ENCODE results near the gene RNF121.

Gene RNF121

DNA sequence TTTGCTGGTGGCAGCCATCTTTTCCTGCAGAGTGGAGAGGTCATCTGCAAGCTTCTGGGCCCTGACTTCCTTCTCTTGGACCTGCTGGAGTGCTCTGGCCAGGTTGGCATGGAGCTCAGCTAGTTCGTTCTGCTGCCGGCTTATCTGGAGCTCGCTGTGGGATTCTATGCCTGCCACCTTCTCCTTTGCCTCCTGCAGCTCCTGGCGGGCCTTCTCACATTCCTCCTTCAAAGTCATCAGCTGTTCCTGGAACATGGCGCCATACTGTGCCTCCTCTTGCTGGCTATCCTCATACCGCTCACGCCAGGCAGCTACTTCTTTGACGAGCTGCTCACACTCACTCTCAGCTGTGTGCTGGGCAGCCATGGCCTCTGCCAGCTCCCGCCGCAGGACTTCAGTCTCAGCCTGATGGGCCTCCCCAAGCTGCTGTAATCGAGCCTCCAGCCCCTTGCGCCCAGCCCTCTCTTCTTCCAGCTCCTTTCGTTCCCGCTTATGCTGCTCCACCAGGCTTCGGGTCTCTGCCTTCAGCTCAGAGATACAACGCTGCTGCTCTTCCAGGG, 86.0 kb downstream of the RNF121 start:
- no peak for DNase-seq (ENCODE audit: low spot score)
- in situ Hi-C loops (cut with MboI; ENCODE audit: low pct_unique_long_range_greater_than_20kb, low sequenced_read_pairs, unreplicated experiment): no loop called here
- TF ChIP-seq CTCF (IDR thresholded peaks at IDR 0.05; ENCODE audit: extremely low read depth, insufficient read depth, missing control alignments): no peak

DNA sequence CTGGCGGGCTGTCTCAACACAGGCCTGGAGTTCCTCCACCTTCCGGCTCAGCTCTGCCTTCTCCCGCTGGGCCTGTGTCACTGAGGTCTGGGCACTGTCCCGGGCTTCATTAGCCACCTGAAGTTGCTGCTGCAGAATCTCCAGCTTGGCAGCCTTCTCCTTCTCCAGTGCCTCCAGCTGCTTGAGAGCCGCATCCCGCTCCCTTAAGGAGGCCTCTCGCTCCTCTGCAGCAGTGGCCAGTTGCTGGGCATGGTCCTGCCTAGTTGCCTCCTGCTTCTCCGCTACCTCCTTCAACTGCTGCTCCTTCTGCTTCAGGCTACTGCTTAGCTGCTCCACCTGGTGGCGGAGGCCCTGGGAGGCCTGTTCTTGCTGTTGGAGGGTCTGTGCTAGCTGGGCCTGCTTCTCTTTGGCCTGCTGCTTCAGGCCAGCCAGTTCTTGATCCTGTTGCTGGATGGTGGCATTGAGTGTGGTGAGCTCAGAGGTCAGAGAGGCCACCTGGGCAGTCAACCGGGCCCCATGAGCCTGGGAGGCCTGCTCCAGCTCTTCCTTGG, 86.7 kb downstream of the RNF121 start:
- no peak for DNase-seq (ENCODE audit: low spot score)
- peak; percentile 53 for TF ChIP-seq CTCF (IDR thresholded peaks at IDR 0.05; ENCODE audit: extremely low read depth, insufficient read depth, missing control alignments)
- in situ Hi-C loops (cut with MboI; ENCODE audit: low pct_unique_long_range_greater_than_20kb, low sequenced_read_pairs, unreplicated experiment): no loop called here

DNA sequence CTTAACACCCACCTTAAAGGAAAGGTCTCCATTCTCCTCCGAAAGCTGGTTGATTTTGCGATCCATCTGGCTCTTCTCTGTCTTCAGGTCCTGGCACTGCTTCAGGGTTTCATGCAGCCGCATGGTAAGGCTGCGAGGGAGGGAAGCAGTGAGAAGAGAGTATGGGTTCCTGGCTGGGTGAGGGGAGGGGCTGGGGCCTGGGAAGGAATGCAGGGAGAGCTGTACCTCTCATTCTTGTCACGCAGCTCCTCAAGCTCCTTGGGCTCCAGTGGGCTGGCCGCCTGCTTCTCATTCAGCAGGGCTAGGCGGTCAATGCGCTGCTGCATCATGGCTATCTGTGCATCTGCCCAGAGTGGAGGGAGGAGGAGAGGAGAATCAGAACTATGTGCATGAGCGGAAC, 89.3 kb downstream of the RNF121 start:
- DNase-seq (ENCODE audit: low spot score): no peak
- TF ChIP-seq CTCF (IDR thresholded peaks at IDR 0.05; ENCODE audit: extremely low read depth, insufficient read depth, missing control alignments): no peak
- in situ Hi-C loops (cut with MboI; ENCODE audit: low pct_unique_long_range_greater_than_20kb, low sequenced_read_pairs, unreplicated experiment): no loop called here

GRCh38 chr11:72023335-72023734, 94.5 kb downstream of the RNF121 start:
- no peak for DNase-seq (ENCODE audit: low spot score)
- in situ Hi-C loops (cut with MboI; ENCODE audit: low pct_unique_long_range_greater_than_20kb, low sequenced_read_pairs, unreplicated experiment): no loop called here
- TF ChIP-seq CTCF (IDR thresholded peaks at IDR 0.05; ENCODE audit: extremely low read depth, insufficient read depth, missing control alignments): no peak

- in situ Hi-C loops (cut with MboI; ENCODE audit: low pct_unique_long_range_greater_than_20kb, low sequenced_read_pairs, unreplicated experiment): no loop called here
- DNase-seq (ENCODE audit: low spot score): no peak
- no peak for TF ChIP-seq CTCF (IDR thresholded peaks at IDR 0.05; ENCODE audit: extremely low read depth, insufficient read depth, missing control alignments)
Measured at GRCh38 chr11:72024069-72024754, 95.4 kb downstream of the RNF121 start.

DNA sequence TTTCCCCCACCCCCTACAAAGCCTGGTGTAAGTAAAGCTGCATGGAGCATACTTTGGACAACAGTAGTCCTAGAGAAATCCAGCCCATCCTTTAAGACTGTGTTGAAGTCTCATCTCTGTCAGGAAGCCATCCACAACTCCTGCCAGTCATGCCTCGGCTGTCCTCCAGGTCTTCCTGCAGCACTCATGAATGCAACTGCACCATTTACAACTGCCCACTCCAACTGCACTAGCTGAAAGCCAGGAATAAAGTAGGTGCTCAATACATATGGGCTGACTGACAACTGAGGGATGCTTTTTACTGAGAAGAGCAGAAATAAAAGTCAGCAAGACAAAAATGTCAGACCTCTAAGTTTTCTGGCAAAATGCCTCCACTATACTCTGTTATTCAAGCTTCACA, 97.2 kb downstream of the RNF121 start:
- DNase-seq (ENCODE audit: low spot score): no peak
- in situ Hi-C loops (cut with MboI; ENCODE audit: low pct_unique_long_range_greater_than_20kb, low sequenced_read_pairs, unreplicated experiment): no loop called here
- no peak for TF ChIP-seq CTCF (IDR thresholded peaks at IDR 0.05; ENCODE audit: extremely low read depth, insufficient read depth, missing control alignments)

Data from GM13977 (cell line).